GM19468 (cell line): ENCODE measurements around the gene GLIS2.
A peak's percentile ranks its signal among the peaks of the same experiment; 100 is the strongest.

Experiments used
- ATAC-seq: cut with Tn5 transposase; IDR thresholded peaks from one replicate; pipeline ENCODE4 v1.9.1; 2021; ENCODE audit warnings: mild to moderate bottlenecking, moderate library complexity, moderate number of reproducible peaks; ENCODE audit not compliant: unreplicated experiment; ENCODE audit errors: extremely low read depth

GLIS2 gene

DNA sequence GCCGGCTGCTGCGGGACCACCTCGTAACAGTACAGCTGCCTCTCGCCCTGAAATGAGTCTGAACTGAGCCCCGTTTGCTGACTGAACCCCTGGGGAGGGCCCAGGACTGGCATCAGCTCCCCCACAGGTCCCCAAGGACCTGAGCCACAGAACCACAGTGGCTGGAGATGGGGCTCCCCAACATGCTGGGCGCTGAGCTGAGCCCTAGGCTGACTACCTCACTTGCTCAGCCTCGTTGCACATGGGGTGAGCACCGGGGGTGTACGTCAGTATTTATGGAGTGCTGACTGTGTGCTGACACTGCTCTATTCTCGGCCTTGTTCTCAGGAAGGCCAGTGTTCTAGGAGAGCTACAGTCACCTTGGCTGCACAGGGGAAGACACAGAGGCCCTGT, 49.1 kb downstream of the GLIS2 start:
- peak; percentile 24 for ATAC-seq

DNA sequence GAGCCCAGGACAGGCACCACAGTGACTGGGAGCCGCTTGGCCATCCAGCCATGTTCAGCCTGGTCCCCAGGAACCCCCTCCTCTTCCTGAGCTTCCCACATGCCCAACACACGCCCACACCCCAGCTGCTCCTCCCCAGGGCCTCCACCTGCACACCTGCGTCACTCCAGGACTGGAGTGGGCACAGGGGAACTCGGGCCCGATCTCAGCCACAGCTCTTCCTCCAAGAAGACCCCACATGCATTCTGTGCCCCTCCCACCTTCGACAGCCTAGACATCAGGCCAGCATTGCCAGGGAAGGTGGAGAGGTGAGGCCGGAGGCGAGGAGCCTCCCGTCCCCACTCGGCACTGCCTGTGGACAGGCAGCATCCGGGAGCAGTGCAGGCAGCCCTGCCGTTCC, 49.7 kb downstream of the GLIS2 start:
- no peak for ATAC-seq

DNA sequence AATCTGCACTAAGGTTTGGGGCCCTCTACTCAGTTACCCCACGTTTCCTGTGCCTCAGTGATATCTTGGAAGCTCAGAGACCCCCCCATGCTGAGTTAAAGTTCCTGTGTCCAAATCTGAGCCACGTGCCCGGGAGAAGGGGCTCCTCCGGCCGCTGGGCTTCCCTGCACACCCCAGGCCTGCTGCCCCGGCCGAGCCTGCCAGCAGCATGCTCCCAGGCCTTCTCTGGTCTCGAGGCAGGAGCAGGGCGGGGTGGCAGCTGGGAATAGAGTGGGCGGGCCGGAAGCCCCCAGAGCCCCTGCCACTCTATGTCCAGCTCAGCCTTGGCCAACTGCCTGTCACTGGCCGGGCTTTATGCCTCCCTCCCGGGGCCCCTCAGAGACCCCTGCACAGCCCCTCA, 50.1 kb downstream of the GLIS2 start:
- ATAC-seq = no peak

DNA sequence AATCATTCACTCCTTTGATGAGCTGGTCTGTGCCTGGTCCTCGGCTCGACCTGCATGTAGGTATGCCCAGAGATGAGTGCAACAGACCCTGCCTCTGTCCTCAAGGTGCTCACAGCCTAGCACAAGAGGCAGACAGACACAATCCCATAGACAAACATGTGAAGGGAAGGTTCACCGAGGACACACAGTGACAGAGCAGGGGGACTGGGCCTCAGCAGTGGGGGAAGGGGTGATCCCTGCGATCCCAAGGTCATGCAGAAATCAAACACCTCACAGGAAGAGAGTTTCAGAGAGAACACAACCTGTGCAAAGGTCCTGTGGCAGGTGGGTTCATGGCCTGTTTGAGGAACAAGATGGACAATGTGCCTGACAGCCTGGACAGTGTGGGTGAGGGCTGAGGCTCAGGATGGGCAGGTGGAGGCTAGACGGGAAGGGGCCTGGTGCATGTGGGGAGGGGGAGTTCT, 51.6 kb downstream of the GLIS2 start:
- ATAC-seq = no peak

DNA sequence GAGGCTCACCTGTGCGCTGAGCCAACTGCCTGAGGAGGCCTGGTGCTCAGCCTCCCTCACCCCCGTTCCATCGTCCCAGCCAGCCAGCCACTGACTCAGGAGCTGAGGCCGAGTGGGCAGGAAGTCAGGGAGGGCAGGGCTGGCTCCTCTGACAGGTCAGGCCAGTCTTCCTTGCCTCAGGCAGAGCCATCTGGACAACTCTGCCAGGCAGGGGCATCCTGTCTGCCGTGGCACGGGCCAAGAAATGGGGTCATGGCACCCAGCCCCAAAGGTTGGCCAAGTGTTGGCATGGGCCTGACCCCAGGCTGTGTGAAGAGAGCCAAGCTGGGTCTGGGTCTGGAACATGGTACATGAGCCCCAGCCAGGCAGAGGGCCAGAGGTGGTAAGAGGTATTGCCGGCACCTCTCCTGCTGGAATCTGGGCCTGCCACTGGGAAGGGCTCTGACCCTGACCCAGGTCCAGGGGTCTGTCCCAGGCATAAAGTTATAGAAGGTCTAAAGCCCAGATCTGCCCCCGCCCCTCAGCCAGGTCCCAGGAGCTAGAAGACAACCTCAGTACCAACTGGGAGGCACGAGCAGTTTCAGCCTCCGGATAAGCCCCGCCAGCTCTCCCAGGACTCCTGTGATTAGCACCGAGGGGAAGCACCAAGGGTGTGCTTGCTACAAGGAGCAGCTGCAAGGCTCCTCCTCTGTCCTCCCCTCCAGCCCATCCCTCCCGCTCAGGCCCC, 53.3 kb downstream of the GLIS2 start:
- ATAC-seq = no peak

DNA sequence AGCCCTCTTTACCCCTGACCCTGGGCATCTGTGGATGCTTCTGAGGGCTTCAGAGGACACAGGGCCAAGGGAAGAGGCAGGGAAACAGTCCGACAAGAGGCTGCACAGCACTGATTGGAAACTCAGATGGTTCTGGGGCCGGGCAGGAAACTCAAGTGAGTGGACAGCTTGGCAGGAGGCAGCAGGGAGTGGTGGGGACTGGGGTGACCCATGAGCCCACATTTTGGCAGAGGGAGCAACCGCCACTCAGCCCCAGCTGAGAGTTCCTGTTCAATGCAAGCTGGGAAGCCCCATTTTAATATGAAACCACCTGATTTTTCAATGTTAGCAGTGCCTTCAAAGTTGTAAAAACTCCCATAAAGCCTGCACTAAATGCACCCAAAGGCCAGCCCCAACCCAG, 54.3 kb downstream of the GLIS2 start:
- ATAC-seq = no peak

DNA sequence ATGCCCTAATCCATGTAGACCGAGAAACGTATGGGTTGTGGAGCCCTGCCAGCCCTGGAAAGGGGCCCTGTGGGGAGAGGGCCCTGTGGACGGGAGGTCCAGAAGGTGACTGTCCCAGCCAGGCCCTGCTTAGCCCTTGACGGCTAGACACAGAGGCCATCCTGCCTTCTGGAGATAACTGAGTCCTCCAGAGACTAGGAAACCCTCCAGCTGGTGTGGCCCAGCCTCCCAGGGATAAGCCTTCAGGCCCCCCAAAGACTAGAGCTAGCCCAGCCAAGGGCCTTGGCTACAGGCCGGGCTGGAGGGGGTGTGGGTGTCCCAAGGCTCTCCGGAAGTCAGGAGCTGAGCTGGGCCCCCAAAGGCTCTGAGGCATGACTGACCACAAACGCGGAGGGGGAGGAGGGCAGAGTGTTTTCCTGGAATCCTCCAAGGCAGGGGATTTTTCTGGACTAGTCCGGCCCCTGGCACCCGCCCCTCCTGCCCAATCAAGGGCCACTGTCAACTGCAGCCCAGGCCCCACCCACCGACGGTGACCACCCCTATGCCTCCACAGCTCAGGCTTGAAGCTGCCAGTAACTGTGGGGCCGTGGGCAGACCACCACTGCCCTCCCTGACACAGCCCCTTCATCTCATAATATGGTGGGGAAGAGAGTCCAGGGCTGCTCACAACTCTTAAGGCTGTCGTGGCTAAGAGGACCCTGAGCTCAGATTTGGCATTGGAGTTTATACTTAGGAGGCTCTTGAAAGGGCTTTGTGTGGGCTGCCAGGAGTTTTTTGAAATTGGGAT, 54.9 kb downstream of the GLIS2 start:
- no peak for ATAC-seq

DNA sequence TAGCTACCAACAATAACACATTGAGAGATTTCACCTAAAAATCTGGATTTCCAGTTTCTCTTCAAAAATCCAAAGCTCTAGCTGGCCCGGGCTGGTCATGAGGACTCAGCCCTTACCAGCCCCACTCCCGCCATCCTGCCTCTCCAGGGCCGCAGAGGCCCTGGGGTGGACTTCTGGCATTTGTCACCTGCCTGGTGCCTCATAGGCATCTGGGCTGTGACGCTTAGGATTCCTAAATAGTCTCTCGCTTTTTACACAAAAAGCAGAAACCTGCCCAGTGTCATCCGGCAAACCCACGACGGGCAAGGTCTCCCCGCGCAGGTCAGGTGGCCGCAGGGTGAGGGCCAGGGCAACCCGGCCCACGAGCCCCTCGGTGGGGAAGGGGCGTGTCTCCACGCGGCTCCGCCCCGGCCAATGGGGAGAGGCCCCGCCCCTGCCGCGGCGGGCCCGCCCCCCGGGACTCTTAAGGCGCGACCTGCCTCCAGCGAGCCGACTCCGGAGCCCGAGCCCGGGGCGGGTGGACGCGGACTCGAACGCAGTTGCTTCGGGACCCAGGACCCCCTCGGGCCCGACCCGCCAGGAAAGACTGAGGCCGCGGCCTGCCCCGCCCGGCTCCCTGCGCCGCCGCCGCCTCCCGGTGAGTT, 55.6 kb downstream of the GLIS2 start, which contains the start of gene VASN:
TSS of gene VASN (plus strand) at position 492 of the 644 bp plus-strand sequence. CDS start 9,030 bp downstream, outside the sequence.
- ATAC-seq = no peak

DNA sequence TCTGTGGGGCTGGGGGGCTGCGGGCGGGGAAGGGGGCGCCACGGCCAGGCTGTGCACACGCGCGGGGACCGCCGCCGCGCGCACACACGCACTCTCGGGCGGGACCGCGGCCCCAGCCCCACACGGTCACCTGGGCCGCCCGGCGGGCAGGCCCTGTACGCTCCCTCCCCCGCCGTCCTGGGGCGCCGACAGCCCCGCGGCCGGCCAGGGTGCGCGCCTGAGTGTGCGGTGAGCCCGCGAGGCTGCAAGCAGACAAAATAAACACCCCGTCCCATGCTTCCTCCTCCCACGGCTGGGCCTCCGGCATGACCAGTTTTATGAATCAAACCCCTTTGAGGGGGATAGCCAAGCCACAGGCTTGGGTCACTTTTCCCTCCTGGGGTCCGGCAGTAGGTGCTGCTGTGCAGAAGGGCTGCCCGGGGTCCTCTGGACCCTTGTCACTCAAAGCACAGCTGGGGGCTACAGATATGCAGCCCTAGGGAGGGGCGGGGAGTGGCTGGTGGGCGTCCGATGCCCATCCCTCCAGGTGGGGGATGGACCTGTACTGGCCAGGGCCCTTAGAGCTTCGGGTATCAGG, 56.2 kb downstream of the GLIS2 start:
- ATAC-seq = no peak

DNA sequence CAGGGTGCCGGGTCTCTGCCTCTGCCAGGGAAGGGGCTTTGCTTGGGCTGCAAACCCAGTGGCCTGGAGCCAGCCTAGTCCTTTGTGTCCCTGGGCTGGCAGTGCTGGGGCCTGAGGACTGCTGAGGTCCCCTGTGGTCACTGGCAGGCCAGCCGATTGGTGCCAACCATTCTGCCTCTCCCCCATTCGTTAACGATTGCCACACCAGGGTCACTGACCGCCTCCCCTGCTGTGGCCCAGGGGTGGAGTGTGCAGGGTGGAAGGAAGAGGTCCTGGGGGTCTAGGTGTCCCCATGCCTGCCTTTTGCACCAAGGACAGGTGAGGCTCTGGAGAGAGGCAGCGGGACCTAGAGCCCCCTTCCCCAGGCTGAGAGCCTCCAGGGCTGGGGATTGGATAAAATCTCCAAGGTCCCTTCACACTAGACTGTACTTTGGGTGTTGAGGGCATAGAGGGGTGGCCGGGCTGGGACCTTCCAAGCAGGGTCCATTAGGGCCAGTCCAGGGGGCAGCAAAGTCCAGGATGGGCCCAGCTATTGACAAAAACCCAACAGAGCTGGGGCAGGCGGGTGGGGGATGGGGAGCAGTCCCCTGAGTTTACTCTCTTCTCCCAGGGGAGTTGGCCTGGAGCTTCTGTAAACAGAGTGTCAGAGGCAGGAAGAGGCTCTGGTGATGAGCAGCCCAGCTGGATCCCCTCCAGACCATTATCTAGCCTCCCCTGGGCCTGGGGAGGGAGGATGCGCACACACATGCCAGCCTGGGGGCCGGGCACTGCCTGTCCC, 56.9 kb downstream of the GLIS2 start:
- no peak for ATAC-seq

DNA sequence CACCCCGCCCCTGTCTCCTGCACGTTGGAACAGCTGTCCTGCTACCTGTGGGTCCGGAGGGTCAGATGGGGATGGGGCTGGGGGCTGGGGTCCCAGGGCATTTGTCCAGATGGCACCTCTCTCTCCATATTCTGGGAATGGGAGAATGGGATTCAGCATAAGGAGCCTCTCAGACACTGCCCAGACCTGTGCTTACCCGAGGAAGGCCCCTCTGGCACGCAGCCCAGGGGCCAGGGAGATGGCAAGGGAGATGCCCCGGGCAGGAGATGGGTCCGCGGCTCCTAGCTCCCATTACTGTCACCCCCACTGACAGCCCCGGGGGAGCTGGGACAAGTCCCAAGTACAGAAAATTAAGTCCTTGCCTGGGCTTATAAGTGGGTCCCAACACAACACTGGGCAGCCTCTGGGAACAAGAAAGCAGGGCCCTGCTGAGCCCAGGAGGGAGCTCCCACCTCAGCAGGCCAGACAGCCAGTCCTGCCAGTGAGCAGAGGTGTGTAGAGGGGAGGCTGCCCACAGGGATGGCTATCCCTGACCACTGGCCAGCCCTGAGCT, 57.6 kb downstream of the GLIS2 start:
- ATAC-seq = no peak

DNA sequence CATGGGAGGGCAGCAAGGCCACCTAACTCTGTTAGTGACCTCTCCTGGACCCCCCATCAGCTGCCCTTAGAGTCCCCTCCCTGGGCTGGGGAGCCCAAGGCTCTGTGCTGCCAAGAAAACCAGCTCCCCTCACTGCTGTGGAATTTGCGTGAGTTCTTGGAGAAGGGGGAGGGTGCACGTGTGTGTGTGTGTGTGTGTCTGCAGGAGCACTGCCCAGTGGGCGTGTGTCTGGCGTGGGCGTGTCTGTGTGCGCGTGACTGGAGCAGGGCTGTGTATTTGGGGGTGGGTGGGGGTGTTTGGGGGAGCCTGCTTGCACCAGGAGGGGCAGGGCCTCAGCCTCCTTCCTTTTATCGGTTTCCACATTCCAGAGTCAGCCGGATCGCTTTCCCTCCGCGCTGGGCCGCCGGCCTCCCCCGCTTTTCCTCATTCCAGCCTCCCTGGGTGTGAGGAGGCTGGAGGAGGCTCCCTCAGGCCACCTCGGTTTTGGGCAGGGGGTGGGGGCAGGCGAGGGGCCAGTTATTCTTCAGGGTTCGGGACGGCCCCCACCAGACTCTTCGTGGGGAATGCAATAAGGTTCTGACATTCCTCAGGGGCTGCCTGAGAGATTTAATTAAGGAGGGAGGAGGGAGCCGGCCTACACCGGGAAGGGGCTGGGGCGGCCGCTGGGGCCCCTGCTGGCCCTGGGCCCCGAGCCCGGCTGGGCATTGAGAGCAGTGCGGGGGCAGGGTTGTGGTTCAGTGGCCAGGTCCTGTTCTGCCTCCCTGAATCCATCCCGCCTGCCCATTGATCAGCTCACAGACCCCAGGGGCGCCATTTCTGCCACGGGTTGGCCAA, 58.3 kb downstream of the GLIS2 start:
- ATAC-seq = no peak

DNA sequence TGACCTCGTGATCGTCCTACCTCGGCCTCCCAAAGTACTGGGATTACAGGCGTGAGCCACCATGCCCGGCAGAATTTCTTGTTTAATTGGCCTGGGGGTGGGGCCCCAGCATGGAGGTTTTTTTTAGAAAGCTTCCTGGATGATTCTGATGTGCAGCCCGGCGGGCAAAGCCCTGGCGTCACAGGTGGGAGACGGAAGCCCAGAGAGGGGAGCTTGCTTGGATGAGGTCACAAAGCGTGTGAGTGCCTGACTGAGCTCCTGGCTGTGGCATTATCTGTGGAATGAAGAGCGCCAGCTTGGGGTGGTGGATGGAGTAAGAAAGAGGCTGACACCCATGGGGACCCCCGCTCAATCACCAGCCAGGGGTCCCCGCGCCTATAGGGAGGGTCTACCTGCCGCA, 59.9 kb downstream of the GLIS2 start:
- ATAC-seq = no peak

DNA sequence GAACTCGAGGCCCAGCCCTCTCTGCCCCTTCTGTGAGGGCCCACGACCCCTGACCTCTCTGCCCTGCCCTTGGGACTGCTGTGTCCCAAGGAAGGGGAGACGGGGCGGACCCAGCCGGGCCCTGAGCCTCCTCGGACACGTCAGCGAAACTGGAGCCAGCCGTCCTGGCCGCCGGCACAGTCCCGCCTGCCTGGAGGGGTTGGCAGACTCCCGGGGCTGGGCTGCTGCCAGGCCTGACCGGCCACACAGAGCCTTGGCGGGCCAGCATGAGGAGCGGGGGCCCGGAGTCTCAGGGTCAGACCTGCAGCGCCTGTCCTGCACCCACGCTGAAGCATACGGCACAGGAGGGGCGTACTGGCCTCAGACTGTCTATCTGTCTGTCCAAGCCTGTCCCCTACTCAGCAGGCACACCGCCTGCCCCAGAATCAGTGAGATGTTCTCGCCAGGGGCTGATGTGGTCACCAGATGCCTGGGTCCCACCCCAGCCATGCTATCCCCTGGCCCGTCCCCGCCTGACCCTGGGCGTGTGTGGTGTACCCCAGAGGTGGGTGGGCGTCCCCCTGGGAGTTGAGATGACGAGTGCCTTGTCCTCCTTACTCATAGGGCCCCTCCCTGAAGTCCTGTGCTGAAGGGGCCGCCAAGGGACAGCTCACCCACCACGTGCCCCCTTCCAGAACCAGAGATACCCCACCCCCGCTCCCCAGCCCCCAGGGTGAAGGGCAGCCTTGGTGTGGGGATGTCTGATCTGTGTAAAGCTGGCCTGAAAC, 60.4 kb downstream of the GLIS2 start:
- no peak for ATAC-seq

DNA sequence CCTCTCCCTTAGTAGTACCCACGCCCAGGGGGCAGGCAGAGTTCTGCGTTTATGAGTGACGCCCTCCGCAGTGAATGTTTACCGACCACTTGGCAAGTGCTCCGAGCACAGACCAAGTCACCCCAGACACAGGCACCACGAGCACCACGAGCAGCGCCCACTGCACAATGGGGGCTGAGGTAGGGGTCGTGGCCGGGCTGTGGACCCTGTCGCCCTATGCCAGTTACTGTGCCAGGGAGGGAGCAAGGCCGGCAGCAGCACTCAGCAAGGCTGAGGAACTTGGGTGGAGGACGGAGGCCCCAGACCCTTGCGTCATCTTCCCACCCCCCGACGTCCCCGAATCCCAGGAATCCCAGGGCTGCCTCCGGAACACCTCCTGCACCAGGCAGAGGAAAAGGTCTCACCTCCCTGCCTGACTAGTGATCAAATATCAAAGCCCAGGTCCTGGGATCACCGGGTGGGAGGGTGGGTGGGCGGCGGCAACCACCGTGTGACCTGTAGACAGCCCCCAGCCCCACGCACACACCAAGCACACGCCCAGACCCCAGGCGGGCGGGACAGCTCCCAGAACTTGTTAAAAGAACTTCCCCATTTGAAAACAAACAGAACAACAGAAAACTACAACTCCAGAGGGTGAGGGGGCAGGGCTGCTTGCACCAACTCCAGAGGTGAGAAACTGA, 61.2 kb downstream of the GLIS2 start:
- ATAC-seq = no peak

DNA sequence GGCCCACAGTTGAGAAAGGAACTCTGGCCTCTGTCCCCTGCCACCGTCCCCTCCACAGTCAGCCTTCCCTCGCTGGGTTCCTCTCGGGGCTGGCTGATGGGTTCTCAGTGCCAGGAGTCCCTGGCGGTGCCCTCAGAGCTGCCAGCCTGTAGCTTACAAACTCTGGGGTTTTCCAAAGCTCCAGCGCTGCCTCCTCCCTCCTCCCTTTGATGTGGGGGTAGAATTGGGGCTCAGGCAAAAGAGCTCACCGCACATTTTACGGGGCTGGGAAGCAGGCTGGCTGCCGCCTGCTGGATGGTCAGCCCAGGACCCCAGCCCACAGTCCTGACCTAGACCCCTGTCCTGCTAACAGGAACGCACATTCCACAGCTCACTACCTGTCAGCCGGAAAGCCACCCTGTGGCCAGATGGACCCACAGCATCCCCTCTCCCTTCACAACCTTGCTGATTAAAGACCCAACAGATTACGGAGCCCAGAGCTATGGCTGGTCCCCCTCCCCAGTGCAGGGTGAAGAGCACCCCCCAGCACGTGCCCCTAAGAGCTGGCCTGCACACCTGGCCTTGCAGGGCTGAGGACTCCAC, 61.8 kb downstream of the GLIS2 start:
- no peak for ATAC-seq

DNA sequence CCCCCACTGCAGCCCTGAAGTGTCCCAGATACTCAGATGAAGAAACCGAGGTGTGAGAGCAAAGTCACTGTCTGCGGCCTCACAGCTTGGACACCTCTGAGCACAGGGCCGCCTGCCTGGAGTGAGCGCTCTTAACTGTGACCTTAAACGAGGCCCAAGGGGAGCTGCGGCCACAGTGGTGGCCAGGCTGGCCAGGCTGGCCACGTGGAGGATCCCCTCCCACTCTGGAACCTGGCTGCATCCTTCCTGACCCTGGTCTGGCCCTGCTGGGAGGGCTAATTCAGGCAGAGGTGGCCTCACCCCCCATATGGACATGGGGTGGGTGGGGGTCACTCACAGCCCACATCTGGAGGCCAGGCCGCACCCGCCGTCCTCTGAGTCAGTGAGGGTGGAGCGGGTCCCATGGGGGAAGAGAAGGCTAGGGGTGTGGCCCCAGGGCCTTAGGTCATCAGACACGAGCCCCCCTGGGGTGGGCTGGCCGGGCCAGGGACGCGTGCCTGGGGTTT, 62.3 kb downstream of the GLIS2 start:
- no peak for ATAC-seq
